ENCODE measurements around the gene JHY.

The JHY gene

DNA sequence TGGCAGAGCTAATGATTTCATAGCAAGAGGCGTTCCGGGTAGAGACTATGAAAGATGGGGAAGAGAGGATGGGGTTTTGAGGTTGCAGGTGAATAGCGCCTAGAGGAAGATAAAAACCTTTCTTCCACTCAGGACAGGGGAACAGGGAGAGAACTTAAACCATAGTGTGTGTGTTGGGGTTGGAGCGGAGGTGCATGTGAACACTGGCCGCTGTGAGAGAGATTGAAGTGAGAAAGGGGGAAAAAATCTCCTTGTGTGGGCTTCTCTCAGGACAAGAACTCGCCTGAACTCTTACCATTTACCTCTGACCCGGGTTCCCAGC, 95.7 kb downstream of the JHY start:
- H3K4me3 ChIP-seq (ENCODE audit: insufficient read length, low read depth): no peak overlapping the region
- DNase-seq (ENCODE audit: low read depth, low spot score): no peak

DNA sequence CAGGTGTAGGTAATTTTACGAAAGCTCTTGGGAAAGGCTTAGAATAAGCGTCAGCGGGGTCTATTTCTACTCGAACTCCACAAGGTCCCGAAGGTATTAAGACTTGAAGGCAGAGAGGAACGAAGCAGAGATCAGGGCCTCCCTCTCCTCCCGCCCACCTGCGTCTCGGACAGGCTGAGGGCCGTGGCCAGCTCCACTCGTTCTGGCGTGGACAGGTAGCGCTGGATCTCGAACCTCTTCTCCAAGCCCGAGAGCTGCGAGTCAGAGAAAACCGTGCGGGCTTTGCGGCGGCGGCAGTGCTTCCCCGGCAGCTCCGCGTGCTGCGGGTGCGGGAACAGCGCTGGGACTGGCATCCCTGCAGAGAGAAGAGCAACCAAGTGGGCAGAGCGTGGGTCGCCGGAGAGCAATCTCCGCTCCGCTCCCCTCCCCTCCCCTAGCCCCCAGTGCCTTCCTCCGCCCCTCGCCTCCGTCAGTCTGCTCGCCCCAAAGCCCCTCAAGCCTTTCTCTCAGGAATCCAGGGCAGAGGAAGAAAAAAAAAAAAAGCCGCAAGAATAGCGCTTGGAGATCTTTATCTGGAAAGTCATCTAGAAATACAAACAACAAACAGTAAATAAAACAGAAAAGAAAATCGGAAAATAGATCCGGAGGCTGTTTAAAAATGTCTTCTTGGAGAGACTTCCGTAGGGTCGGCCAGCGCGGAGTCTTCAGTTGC, 96.7 kb downstream of the JHY start:
- no peak for TF ChIP-seq SUZ12 (IDR thresholded peaks at IDR 0.05; ENCODE audit: extremely low read depth, insufficient read depth, insufficient read length)
- TF ChIP-seq ZNF274 (IDR thresholded peaks at IDR 0.05; ENCODE audit: low read depth, low read length): no peak
- no peak for TF ChIP-seq YY1 (IDR thresholded peaks at IDR 0.05; ENCODE audit: insufficient read depth, insufficient read length)
- no peak for DNase-seq (ENCODE audit: low read depth, low spot score)
- Histone ChIP-seq H3K4me1 (ENCODE audit: insufficient read depth, insufficient read length) (no peaks in the 10 kb centered on the region), H3K27me3 (ENCODE audit: insufficient read depth, insufficient read length) (peaks cover 100% of the 10 kb centered on the region), H3K9ac (ENCODE audit: insufficient read length, low read depth) (no peak overlapping the region), H3K9me3 (ENCODE audit: insufficient read depth, low read length) (no peaks in the 10 kb centered on the region), H3K36me3 (ENCODE audit: insufficient read depth, insufficient read length, low read length) (no peaks in the 10 kb centered on the region), H3K4me3 (ENCODE audit: insufficient read length, low read depth) (peak overlapping the region; percentile 21)

More for the DNA sequence above, 95.7 kb downstream of the JHY start:
- H3K9me3 ChIP-seq (ENCODE audit: insufficient read depth, low read length): no peaks in the 10 kb centered on the region
- H3K36me3 ChIP-seq (ENCODE audit: insufficient read depth, insufficient read length, low read length): no peaks in the 10 kb centered on the region
- peaks cover 100% of the 10 kb centered on the region for H3K27me3 ChIP-seq (ENCODE audit: insufficient read depth, insufficient read length)
- TF ChIP-seq SUZ12 (IDR thresholded peaks at IDR 0.05; ENCODE audit: extremely low read depth, insufficient read depth, insufficient read length): peak; percentile 61
- no peak for TF ChIP-seq ZNF274 (IDR thresholded peaks at IDR 0.05; ENCODE audit: low read depth, low read length)
- no peak overlapping the region for H3K9ac ChIP-seq (ENCODE audit: insufficient read length, low read depth)
- H3K4me1 ChIP-seq (ENCODE audit: insufficient read depth, insufficient read length): no peaks in the 10 kb centered on the region

DNA sequence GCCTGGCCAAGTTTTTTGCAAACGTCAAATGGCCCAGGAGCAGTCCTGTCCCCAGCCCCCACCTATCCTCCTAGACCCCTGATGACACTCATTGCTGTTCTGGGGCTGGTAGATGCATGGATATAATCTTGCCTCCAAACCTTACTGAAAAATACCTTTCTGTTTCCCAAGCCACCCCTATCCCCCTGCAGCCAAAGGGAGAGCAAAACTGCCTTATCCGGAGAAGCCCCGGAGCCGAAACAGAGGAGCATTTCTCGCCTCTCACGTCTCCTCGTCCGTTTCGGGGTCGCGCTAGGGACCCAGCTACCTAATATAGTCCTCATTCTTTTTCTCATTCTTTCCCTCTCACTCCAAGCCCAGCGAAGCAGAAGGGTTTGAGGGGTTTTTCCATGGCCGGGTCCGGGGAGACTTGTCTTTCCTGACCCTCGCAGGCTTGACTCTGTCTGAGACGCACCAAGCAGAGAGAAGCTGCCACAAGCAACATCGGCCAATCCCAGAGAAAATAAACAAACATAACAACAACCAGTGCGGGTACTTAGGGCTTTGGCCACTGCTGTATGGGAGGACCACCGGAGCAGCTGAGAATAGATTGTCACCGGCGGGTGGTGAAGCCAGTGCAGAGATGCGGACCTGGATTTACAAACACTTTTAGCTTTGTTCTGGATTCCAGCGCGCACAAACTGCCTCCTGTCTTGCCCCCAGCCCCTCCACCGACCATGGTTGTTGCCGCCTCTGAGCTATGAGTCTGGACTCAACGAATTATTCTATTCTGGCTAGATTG, 97.4 kb downstream of the JHY start:
- Histone ChIP-seq H3K27me3 (ENCODE audit: insufficient read depth, insufficient read length) (peaks cover 100% of the 10 kb centered on the region), H3K9ac (ENCODE audit: insufficient read length, low read depth) (no peak overlapping the region)

DNA sequence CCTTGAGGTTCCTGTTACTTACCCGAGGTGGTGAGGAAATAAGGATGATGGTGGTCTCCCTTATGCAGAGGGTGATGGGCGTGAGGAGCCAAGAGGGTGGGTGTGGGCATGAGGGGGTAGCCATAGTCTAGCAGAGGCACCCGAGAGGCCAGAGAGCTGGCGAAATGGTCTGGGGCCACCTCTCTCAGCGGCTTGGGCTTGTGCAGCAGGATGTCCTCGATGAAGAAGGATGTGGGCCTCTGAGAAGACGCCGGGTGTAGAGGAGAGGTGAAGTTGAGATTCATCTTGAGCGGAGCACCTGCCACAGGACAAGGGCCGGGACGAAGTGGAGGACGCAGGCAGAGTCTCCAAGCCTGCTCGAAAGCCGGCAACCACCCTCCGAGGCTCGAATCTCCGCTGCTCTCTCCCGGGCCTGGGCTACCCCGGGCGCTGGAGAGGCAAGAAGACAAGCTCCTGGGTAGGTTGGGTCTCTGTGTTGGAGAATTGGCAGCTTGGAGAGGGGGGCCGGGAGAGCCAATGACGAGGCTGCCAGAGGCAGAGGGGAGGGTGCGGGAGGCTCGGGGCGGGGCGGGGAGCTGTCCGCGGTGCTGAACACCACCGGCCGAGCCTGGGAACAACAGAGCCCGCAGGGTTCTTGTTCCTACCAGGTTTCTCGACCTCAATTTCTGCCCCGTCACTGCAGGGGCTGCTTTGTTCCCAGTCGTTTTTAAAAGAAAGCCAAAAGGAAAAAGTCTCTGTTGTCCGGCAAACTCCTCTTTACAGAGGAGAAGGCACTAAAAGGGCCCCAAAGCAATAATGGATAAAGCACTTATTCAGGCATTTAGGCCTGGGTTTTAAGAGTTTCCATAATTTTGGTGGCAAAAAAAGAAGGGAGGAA, 99.1 kb downstream of the JHY start, which contains the start of gene BSX:
Gene BSX (minus strand): TSS at position 447 of the 877 bp plus-strand sequence. CDS start 163 bp downstream, at position 284.
- Histone ChIP-seq H3K9me3 (ENCODE audit: insufficient read depth, low read length) (no peaks in the 10 kb centered on the region), H3K9ac (ENCODE audit: insufficient read length, low read depth) (no peak within 1 kb of the TSS), H3K36me3 (ENCODE audit: insufficient read depth, insufficient read length, low read length) (no peaks in the 10 kb centered on the region), H3K4me1 (ENCODE audit: insufficient read depth, insufficient read length) (no peaks in the 10 kb centered on the region), H3K27me3 (ENCODE audit: insufficient read depth, insufficient read length) (peaks cover 100% of the 10 kb centered on the region), H3K4me3 (ENCODE audit: insufficient read length, low read depth) (no peak within 1 kb of the TSS)
- DNase-seq (ENCODE audit: low read depth, low spot score): peak; percentile 78
- TF ChIP-seq YY1 (IDR thresholded peaks at IDR 0.05; ENCODE audit: insufficient read depth, insufficient read length) (no peak), ZNF274 (IDR thresholded peaks at IDR 0.05; ENCODE audit: low read depth, low read length) (no peak), SUZ12 (IDR thresholded peaks at IDR 0.05; ENCODE audit: extremely low read depth, insufficient read depth, insufficient read length) (no peak)

More for the DNA sequence above, 97.4 kb downstream of the JHY start:
- H3K36me3 ChIP-seq (ENCODE audit: insufficient read depth, insufficient read length, low read length): no peaks in the 10 kb centered on the region
- no peaks in the 10 kb centered on the region for H3K9me3 ChIP-seq (ENCODE audit: insufficient read depth, low read length)
- TF ChIP-seq SUZ12 (IDR thresholded peaks at IDR 0.05; ENCODE audit: extremely low read depth, insufficient read depth, insufficient read length) (no peak), ZNF274 (IDR thresholded peaks at IDR 0.05; ENCODE audit: low read depth, low read length) (no peak), YY1 (IDR thresholded peaks at IDR 0.05; ENCODE audit: insufficient read depth, insufficient read length) (no peak)
- peak overlapping the region; percentile 4 for H3K4me3 ChIP-seq (ENCODE audit: insufficient read length, low read depth)
- no peaks in the 10 kb centered on the region for H3K4me1 ChIP-seq (ENCODE audit: insufficient read depth, insufficient read length)
- no peak for DNase-seq (ENCODE audit: low read depth, low spot score)

DNA sequence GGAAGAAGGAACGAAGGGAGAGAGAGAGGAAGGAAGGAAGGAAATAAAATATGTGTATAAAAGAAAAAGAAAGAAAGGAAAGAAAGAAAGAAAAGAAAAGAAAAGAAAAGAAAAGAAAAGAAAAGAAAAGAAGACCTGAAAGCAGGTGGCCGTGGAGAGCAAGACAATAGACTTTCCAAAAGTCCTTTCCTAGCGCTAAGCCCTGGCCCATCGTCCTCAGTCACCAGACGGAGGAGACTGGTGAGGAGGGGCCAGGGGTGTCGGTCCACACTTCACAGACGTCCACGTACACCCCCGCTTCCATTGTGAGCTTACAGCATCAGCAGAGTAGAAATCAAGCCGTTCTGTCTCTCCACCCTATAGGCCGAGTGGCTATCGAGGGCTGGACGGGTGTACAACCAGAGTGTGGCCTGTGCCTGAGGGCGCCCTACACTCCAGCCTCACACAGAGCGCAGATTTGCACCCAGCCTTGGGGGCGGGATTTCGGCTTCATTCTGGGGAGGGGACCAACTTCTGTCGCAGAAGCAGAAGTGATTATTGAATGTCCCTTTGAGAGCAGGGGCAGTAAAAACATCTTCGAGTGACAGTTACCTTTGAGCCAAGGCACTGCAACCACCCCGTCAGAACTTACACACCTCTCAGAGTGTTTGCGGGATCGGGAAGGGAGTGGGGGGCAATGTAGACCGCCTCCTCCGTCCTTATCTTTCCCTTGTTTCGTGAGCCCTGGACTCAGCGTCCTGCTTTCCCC, 101.1 kb downstream of the JHY start:
- Histone ChIP-seq H3K9me3 (ENCODE audit: insufficient read depth, low read length) (no peaks in the 10 kb centered on the region), H3K27me3 (ENCODE audit: insufficient read depth, insufficient read length) (peaks cover 87% of the 10 kb centered on the region), H3K4me3 (ENCODE audit: insufficient read length, low read depth) (peak overlapping the region; percentile 46), H3K4me1 (ENCODE audit: insufficient read depth, insufficient read length) (no peaks in the 10 kb centered on the region), H3K36me3 (ENCODE audit: insufficient read depth, insufficient read length, low read length) (no peaks in the 10 kb centered on the region), H3K9ac (ENCODE audit: insufficient read length, low read depth) (no peak overlapping the region)
- TF ChIP-seq SUZ12 (IDR thresholded peaks at IDR 0.05; ENCODE audit: extremely low read depth, insufficient read depth, insufficient read length): peak; percentile 33
- TF ChIP-seq YY1 (IDR thresholded peaks at IDR 0.05; ENCODE audit: insufficient read depth, insufficient read length): no peak
- no peak for DNase-seq (ENCODE audit: low read depth, low spot score)

DNA sequence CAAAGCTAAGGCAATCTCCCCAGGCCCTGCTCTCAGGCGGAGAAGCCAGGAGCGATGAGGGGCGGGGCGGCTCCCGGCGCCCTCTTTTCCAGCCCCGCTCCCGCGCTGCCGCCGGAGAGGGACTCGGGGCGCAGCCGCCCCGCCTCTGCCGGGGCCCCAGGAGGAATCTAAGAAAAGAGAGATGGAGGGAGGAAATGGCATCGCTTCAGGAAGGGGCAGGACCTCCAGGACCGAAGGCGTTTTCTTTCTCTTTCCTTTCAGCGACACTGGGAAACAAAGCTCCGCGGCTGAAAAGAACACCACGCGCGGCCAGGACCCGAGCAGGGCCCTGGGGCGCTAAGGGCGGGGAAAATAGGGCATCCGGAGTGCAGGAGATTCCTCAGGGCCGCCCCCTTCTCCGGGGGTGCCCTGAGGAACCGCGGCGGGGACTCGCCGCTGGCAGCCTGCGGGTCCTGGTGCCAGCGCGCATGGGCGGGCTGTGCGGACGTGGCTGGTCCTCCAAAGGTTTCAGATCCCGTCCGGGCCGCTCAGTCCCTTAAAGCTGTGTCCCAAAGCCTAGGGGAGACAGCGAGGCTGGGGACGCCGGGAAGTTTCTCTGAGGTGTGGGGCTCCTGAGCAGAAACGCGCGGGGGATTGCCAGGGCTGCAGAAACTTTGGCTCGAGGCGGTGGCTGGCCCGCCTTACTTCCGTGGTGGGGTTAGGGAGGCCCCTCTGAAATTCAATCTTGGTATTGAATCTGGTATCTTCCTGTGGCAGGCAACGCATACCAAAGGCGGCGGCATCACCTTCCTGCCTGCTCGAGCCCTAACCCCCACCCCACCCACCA, 101.8 kb downstream of the JHY start:
- DNase-seq (ENCODE audit: low read depth, low spot score): no peak
- Histone ChIP-seq H3K9me3 (ENCODE audit: insufficient read depth, low read length) (no peaks in the 10 kb centered on the region), H3K36me3 (ENCODE audit: insufficient read depth, insufficient read length, low read length) (no peaks in the 10 kb centered on the region), H3K4me3 (ENCODE audit: insufficient read length, low read depth) (peak overlapping the region; percentile 46), H3K4me1 (ENCODE audit: insufficient read depth, insufficient read length) (no peaks in the 10 kb centered on the region), H3K27me3 (ENCODE audit: insufficient read depth, insufficient read length) (peaks cover 79% of the 10 kb centered on the region), H3K9ac (ENCODE audit: insufficient read length, low read depth) (peak overlapping the region; percentile 56)
- no peak for TF ChIP-seq ZNF274 (IDR thresholded peaks at IDR 0.05; ENCODE audit: low read depth, low read length)
- no peak for TF ChIP-seq SUZ12 (IDR thresholded peaks at IDR 0.05; ENCODE audit: extremely low read depth, insufficient read depth, insufficient read length)
- no peak for TF ChIP-seq YY1 (IDR thresholded peaks at IDR 0.05; ENCODE audit: insufficient read depth, insufficient read length)
